HepG2 (cell line): ENCODE measurements around the gene C11orf65. TPM values are rescaled to one million over a fixed set of nuclear protein-coding genes. Genes with fewer than 3 reads are reported as not detected.

Experiments
- BORCS8-MEF2B ChIP-seq: sonication (generic); formaldehyde crosslinking; IDR thresholded peaks from 2 replicates; pipeline ENCODE4 v1.8.0; 2022; ENCODE audit warnings: mild to moderate bottlenecking, missing genetic modification reagents
- CEBPG ChIP-seq: IDR thresholded peaks from 2 replicates; pipeline ENCODE4 v1.6.1; 2016
- NFYC ChIP-seq: IDR thresholded peaks from 2 replicates; pipeline ENCODE4 v1.6.1; 2016; ENCODE audit warnings: missing genetic modification reagents, missing compliant biosample characterization
- NKX3-1 ChIP-seq: sonication (generic); formaldehyde crosslinking; IDR thresholded peaks from 2 replicates; pipeline ENCODE4 v1.5.0; 2020; ENCODE audit warnings: missing genetic modification reagents
- NR2C2 ChIP-seq: sonication (generic); formaldehyde crosslinking; IDR thresholded peaks from 2 replicates; pipeline ENCODE4 v1.4.0; 2020; ENCODE audit warnings: missing genetic modification reagents, mild to moderate bottlenecking, moderate library complexity, borderline replicate concordance
- NRL ChIP-seq: sonication (generic); formaldehyde crosslinking; IDR thresholded peaks from 2 replicates; pipeline ENCODE4 v1.5.0; 2020; ENCODE audit warnings: missing genetic modification reagents, mild to moderate bottlenecking, moderate library complexity, borderline replicate concordance
- PHB2 ChIP-seq: fragments of 450-650 bp; IDR thresholded peaks from 2 replicates; pipeline ENCODE4 v1.6.1; 2018; ENCODE audit not compliant: partially characterized antibody
- REL ChIP-seq: sonication (generic); formaldehyde crosslinking; conservative IDR thresholded peaks from 2 replicates; pipeline ENCODE4 v1.8.0; 2022; ENCODE audit warnings: mild to moderate bottlenecking, missing genetic modification reagents, moderate library complexity
- RNF2 ChIP-seq: fragments of 450-650 bp; conservative IDR thresholded peaks from 2 replicates; pipeline ENCODE4 v1.6.1; 2016; ENCODE audit warnings: low read depth
- SP4 ChIP-seq: sonication (generic); formaldehyde crosslinking; IDR thresholded peaks from 2 replicates; pipeline ENCODE4 v1.8.1; 2023; ENCODE audit warnings: mild to moderate bottlenecking, missing genetic modification reagents
- TARDBP ChIP-seq: sonication (generic); formaldehyde crosslinking; IDR thresholded peaks from 2 replicates; pipeline ENCODE4 v1.8.0; 2022; ENCODE audit warnings: mild to moderate bottlenecking, missing genetic modification reagents
- UBTF ChIP-seq: sonication (generic); formaldehyde crosslinking; IDR thresholded peaks from 2 replicates; pipeline ENCODE4 v1.4.0; 2020; ENCODE audit warnings: mild to moderate bottlenecking, missing genetic modification reagents
- YEATS2 ChIP-seq: sonication (generic); formaldehyde crosslinking; IDR thresholded peaks from 2 replicates; pipeline ENCODE4 v1.4.0; 2020; ENCODE audit warnings: missing genetic modification reagents, borderline replicate concordance
- ZFY ChIP-seq: sonication (generic); formaldehyde crosslinking; IDR thresholded peaks from 2 replicates; pipeline ENCODE4 v1.4.0; 2020; ENCODE audit warnings: missing genetic modification reagents
- ZNF256 ChIP-seq: sonication (generic); formaldehyde crosslinking; conservative IDR thresholded peaks from 2 replicates; pipeline ENCODE4 v1.4.0; 2020; ENCODE audit warnings: missing genetic modification reagents
- ZNF337 ChIP-seq: sonication (generic); formaldehyde crosslinking; IDR thresholded peaks from 2 replicates; pipeline ENCODE4 v1.5.1; 2020; ENCODE audit warnings: missing genetic modification reagents, low read depth, mild to moderate bottlenecking, borderline replicate concordance
- ZNF547 ChIP-seq: sonication (generic); formaldehyde crosslinking; IDR thresholded peaks from 2 replicates; pipeline ENCODE4 v1.5.1; 2020; ENCODE audit warnings: mild to moderate bottlenecking, missing genetic modification reagents
- ZNF7 ChIP-seq: IDR thresholded peaks from 2 replicates; pipeline ENCODE4 v1.6.1; 2016; ENCODE audit warnings: missing biosample characterization, missing genetic modification reagents
- ZNF784 ChIP-seq: sonication (generic); formaldehyde crosslinking; IDR thresholded peaks from 2 replicates; pipeline ENCODE4 v1.5.1; 2020; ENCODE audit warnings: missing genetic modification reagents, mild to moderate bottlenecking, borderline replicate concordance
- ZNF891 ChIP-seq: sonication (generic); formaldehyde crosslinking; IDR thresholded peaks from 2 replicates; pipeline ENCODE4 v1.5.0; 2020; ENCODE audit warnings: mild to moderate bottlenecking, missing genetic modification reagents
- polyA plus RNA-seq, 8 experiments: library from polyadenylated mRNA; depleted of rRNA in 3 of 8; stranded (reverse) in 7 of 8; unstranded in 1 of 8; fragments of >200 nt; fragmentation: Illumina TruSeq in 4 of 8; extraction: Trizol in 4 of 8; gene quantifications; 2 replicates each; pipeline versions ENCODE4 v1.2.1 to v1.2.3, GENCODE V29; 2011 to 2016; ENCODE audit warnings: low read depth in 4 of 8, missing spikeins in 1 of 8, mixed read lengths in 1 of 8; ENCODE audit not compliant: insufficient read depth in 1 of 8
- total RNA-seq, 5 experiments: library from RNA; depleted of rRNA; stranded (reverse); fragments of >200 nt; fragmentation: Illumina TruSeq; extraction: Trizol; gene quantifications; 2 replicates each; pipeline ENCODE4 v1.2.3, GENCODE V29; 2016; ENCODE audit warnings: low read depth in 1 of 5
- TF ChIP-seq, protein P1 (sequence below): sonication (generic); formaldehyde crosslinking; IDR thresholded peaks from 2 replicates; pipeline ENCODE4 v1.4.0; 2020; ENCODE audit warnings: missing genetic modification reagents

Gene C11orf65
- total and polyA plus RNA-seq, 2 of the 13 experiments (the other 11 are each of a cell fraction or from before 2014, with no cell fraction given) = 0.38 to 0.42 TPM

- TF ChIP-seq UBTF (CRISPR knock-in tag) (peak; percentile 85; the same call in 1 of the 2 replicates), CEBPG (CRISPR knock-in tag) (peak; percentile 40; the same call in 1 of the 2 replicates), RNF2 (peak; percentile 46), BORCS8-MEF2B (CRISPR knock-in tag) (peak; percentile 25; the same call in 1 of the 2 replicates), ZNF784 (CRISPR knock-in tag) (peak; percentile 74), REL (CRISPR knock-in tag) (no peak), NFYC (CRISPR knock-in tag) (no peak), ZNF256 (0 out of 2 replicates have a peak, but pooled peaks have one; percentile 54), NKX3-1 (CRISPR knock-in tag) (peak; percentile 58; the same call in 1 of the 2 replicates), ZFY (CRISPR knock-in tag) (peak; percentile 82), NR2C2 (0 out of 2 replicates have a peak, but pooled peaks have one; percentile 9), PHB2 (no peak), ZNF7 (no peak), TARDBP (CRISPR knock-in tag) (0 out of 2 replicates have a peak, but pooled peaks have one; percentile 40), ZNF891 (peak; percentile 37; the same call in 1 of the 2 replicates), YEATS2 (peak; percentile 77; the same call in 1 of the 2 replicates), ZNF337 (CRISPR knock-in tag) (no peak), ZNF547 (CRISPR knock-in tag) (peak; percentile 67; the same call in 1 of the 2 replicates), SP4 (CRISPR knock-in tag) (peak; percentile 47; the same call in 1 of the 2 replicates), NRL (CRISPR knock-in tag) (peak; percentile 92)
- TF ChIP-seq, protein P1, sequence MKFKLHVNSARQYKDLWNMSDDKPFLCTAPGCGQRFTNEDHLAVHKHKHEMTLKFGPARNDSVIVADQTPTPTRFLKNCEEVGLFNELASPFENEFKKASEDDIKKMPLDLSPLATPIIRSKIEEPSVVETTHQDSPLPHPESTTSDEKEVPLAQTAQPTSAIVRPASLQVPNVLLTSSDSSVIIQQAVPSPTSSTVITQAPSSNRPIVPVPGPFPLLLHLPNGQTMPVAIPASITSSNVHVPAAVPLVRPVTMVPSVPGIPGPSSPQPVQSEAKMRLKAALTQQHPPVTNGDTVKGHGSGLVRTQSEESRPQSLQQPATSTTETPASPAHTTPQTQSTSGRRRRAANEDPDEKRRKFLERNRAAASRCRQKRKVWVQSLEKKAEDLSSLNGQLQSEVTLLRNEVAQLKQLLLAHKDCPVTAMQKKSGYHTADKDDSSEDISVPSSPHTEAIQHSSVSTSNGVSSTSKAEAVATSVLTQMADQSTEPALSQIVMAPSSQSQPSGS (CRISPR knock-in tag) = no peak
These were observed 30.9 kb upstream of the C11orf65 start, which contains the start of gene POGLUT3 (continued) for GRCh38 chr11:108498046-108498815.
